ENCODE measurements around the gene TXNRD2. TPM values are rescaled to one million over a fixed set of nuclear protein-coding genes. Genes with fewer than 3 reads are reported as not detected.

The TXNRD2 gene
- total RNA-seq, 4 donors from 2014 or later: 8.4 to 33.2 (median 15.7) TPM

GRCh38 chr22:19918332-19919106, 23.1 kb downstream of the TXNRD2 start:
- WGBS: 87% methylated on average over 19 of the region's 23 CpGs
- Histone ChIP-seq H3K4me3 (no peak overlapping the region), H3K36me3 (peaks cover 51% of the 10 kb centered on the region), H3K4me1 (no peaks in the 10 kb centered on the region), H3K27me3 (no peaks in the 10 kb centered on the region), H3K27ac (no peak overlapping the region), H3K9me3 (no peaks in the 10 kb centered on the region)
- DNase-seq (ENCODE audit: low spot score in 2 of 2): no peak
- no peak for TF ChIP-seq EP300 (IDR thresholded peaks at IDR 0.05)
- TF ChIP-seq, protein P1, sequence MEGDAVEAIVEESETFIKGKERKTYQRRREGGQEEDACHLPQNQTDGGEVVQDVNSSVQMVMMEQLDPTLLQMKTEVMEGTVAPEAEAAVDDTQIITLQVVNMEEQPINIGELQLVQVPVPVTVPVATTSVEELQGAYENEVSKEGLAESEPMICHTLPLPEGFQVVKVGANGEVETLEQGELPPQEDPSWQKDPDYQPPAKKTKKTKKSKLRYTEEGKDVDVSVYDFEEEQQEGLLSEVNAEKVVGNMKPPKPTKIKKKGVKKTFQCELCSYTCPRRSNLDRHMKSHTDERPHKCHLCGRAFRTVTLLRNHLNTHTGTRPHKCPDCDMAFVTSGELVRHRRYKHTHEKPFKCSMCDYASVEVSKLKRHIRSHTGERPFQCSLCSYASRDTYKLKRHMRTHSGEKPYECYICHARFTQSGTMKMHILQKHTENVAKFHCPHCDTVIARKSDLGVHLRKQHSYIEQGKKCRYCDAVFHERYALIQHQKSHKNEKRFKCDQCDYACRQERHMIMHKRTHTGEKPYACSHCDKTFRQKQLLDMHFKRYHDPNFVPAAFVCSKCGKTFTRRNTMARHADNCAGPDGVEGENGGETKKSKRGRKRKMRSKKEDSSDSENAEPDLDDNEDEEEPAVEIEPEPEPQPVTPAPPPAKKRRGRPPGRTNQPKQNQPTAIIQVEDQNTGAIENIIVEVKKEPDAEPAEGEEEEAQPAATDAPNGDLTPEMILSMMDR (IDR thresholded peaks at IDR 0.05): no peak
- no peak for TF ChIP-seq POLR2AphosphoS5 (IDR thresholded peaks at IDR 0.05)
- TF ChIP-seq POLR2A (IDR thresholded peaks at IDR 0.05): no peak

DNA sequence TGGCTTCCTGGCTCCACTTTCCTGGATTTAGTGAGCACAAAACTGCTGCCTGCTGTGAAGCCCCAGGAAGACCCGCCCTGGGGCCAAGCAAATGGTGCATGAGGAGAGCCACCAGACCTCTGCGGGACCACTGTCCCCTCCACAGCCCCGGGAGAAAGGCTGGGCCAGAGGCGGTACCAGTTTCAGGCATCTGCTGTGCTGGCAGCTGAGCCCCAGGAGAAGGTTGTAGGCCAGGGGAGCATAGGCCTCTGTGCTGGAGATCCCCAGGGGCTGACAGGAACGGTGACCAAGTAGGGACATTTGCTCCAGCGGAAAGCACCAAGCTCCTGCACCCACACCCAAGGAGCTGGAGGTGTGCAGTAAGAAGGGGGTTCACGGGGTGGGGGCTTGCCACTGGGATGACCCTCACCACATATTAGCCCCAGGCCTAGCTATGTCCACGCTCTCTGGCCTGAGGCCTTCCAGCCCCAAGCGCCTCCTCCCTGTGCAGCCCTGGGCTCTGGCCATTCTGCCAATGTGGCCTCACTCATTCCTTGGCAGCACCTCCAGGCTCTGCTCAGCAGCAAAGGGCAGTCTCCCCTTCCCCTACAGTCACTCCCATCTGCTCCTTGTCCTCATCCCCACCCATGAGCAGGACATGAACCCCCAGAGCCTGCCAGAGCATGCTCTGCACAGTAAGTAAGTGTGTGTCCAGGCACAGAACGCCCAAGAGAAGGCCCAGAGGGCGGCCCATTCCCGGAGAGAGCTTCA, 24.1 kb downstream of the TXNRD2 start:
- H3K27ac ChIP-seq: no peak overlapping the region
- 92% methylated on average over 12 of the region's 12 CpGs for WGBS
- H3K36me3 ChIP-seq: peaks cover 61% of the 10 kb centered on the region
- no peaks in the 10 kb centered on the region for H3K4me1 ChIP-seq
- H3K27me3 ChIP-seq: no peaks in the 10 kb centered on the region
- TF ChIP-seq, protein P1 (IDR thresholded peaks at IDR 0.05): no peak
- no peak for TF ChIP-seq EP300 (IDR thresholded peaks at IDR 0.05)
- no peak for TF ChIP-seq POLR2A (IDR thresholded peaks at IDR 0.05)
- no peak for TF ChIP-seq POLR2AphosphoS5 (IDR thresholded peaks at IDR 0.05)
- no peak overlapping the region for H3K4me3 ChIP-seq
- H3K9me3 ChIP-seq: no peaks in the 10 kb centered on the region
- DNase-seq (ENCODE audit: low spot score in 2 of 2): no peak

- no peaks in the 10 kb centered on the region for H3K9me3 ChIP-seq
- no peak overlapping the region for H3K27ac ChIP-seq
- TF ChIP-seq POLR2A (IDR thresholded peaks at IDR 0.05): no peak
- TF ChIP-seq, protein P1 (IDR thresholded peaks at IDR 0.05): no peak
- TF ChIP-seq EP300 (IDR thresholded peaks at IDR 0.05): no peak
- no peak for TF ChIP-seq POLR2AphosphoS5 (IDR thresholded peaks at IDR 0.05)
- H3K4me3 ChIP-seq: no peak overlapping the region
- no CpG with 5 or more reads among the region's 7 CpGs for WGBS
- H3K36me3 ChIP-seq: peaks cover 62% of the 10 kb centered on the region
- no peak for DNase-seq (ENCODE audit: low spot score in 2 of 2)
- no peaks in the 10 kb centered on the region for H3K4me1 ChIP-seq
- no peaks in the 10 kb centered on the region for H3K27me3 ChIP-seq
Observed at GRCh38 chr22:19916941-19917340, 24.7 kb downstream of the TXNRD2 start.

GRCh38 chr22:19916006-19916405, 25.6 kb downstream of the TXNRD2 start:
- H3K36me3 ChIP-seq: peaks cover 66% of the 10 kb centered on the region

More at GRCh38 chr22:19916006-19916405, 25.6 kb downstream of the TXNRD2 start:
- no peak for DNase-seq (ENCODE audit: low spot score in 2 of 2)
- no peaks in the 10 kb centered on the region for H3K9me3 ChIP-seq
- no peaks in the 10 kb centered on the region for H3K27me3 ChIP-seq
- TF ChIP-seq POLR2A (IDR thresholded peaks at IDR 0.05): no peak
- TF ChIP-seq POLR2AphosphoS5 (IDR thresholded peaks at IDR 0.05): no peak
- TF ChIP-seq EP300 (IDR thresholded peaks at IDR 0.05): no peak
- TF ChIP-seq, protein P1 (IDR thresholded peaks at IDR 0.05): no peak
- WGBS: 91% methylated on average over 8 of the region's 9 CpGs
- no peaks in the 10 kb centered on the region for H3K4me1 ChIP-seq
- no peak overlapping the region for H3K27ac ChIP-seq
- no peak overlapping the region for H3K4me3 ChIP-seq
